Upper lobe of right lung (tissue), 1 donor: Measurements from ENCODE around the gene FCRL5. TPM values are rescaled to one million over a fixed set of nuclear protein-coding genes. Genes with fewer than 3 reads are reported as not detected.
"Not testable (repeated sequence)": the region's sequence is repeated elsewhere in the genome, so short reads cannot be mapped to it uniquely, and the experiment has no call there.

ENCODE experiments used
- ATAC-seq: fragments of 200-7000 bp; cut with Tn5 transposase; one replicate; pipeline ENCODE4 v1.9.1; 2020; ENCODE audit warnings: mild to moderate bottlenecking, moderate library complexity
- DNase-seq: peaks from one replicate; pipeline ENCODE4 v3.0.0-alpha.2; 2020
- H3K27ac ChIP-seq: fragments of 200-600 bp; one replicate; pipeline ENCODE4 v1.8.0; 2022
- H3K27me3 ChIP-seq: fragments of 200-600 bp; one replicate; pipeline ENCODE4 v1.8.0; 2022; ENCODE audit warnings: mild to moderate bottlenecking
- H3K36me3 ChIP-seq: fragments of 200-600 bp; one replicate; pipeline ENCODE4 v1.8.0; 2022
- H3K4me1 ChIP-seq: fragments of 200-600 bp; one replicate; pipeline ENCODE4 v1.8.0; 2022
- H3K4me3 ChIP-seq: fragments of 200-600 bp; one replicate; pipeline ENCODE4 v1.8.0; 2022; ENCODE audit warnings: mild to moderate bottlenecking
- H3K9me3 ChIP-seq: fragments of 200-600 bp; one replicate; pipeline ENCODE4 v1.8.0; 2022
- intact Hi-C: fragments of 100-400 bp; cut with DNase I; formaldehyde crosslinking; loops from one replicate; pipeline ENCODE4 v1.11.0; 2022
- total RNA-seq: library from RNA; stranded (reverse); fragmentation: NEBNext Ultra II Directional; extraction: Animal tissue kit (Norgen Biotek cat#: 25700); gene quantifications from one replicate; pipeline ENCODE4 v1.2.1, GENCODE V29; 2021
- TF ChIP-seq, protein P1 (sequence below): fragments of 200-600 bp; IDR thresholded peaks from one replicate; pipeline ENCODE4 v1.8.0; 2022; ENCODE audit warnings: antibody characterized with exemption
- donor health status: DM: no; HTN: yes; CAD: no; lungs with severe emphysema.

Gene FCRL5
- total RNA-seq, 1 donor from 2014 or later: 0.93 TPM

GRCh38 chr1:157575744-157576143 lies 23.4 kb upstream of the FCRL5 start:
- ATAC-seq: no peak
- Histone ChIP-seq H3K4me1 (no peaks in the 10 kb centered on the region), H3K27me3 (no peaks in the 10 kb centered on the region), H3K9me3 (no peaks in the 10 kb centered on the region), H3K27ac (no peak overlapping the region), H3K4me3 (no peak overlapping the region), H3K36me3 (no peaks in the 10 kb centered on the region)
- no peak for DNase-seq
- TF ChIP-seq, protein P1, sequence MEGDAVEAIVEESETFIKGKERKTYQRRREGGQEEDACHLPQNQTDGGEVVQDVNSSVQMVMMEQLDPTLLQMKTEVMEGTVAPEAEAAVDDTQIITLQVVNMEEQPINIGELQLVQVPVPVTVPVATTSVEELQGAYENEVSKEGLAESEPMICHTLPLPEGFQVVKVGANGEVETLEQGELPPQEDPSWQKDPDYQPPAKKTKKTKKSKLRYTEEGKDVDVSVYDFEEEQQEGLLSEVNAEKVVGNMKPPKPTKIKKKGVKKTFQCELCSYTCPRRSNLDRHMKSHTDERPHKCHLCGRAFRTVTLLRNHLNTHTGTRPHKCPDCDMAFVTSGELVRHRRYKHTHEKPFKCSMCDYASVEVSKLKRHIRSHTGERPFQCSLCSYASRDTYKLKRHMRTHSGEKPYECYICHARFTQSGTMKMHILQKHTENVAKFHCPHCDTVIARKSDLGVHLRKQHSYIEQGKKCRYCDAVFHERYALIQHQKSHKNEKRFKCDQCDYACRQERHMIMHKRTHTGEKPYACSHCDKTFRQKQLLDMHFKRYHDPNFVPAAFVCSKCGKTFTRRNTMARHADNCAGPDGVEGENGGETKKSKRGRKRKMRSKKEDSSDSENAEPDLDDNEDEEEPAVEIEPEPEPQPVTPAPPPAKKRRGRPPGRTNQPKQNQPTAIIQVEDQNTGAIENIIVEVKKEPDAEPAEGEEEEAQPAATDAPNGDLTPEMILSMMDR: no peak
- intact Hi-C loops: no loop called here

- Histone ChIP-seq H3K4me3 (no peak overlapping the region), H3K36me3 (no peaks in the 10 kb centered on the region), H3K9me3 (no peaks in the 10 kb centered on the region), H3K4me1 (no peaks in the 10 kb centered on the region), H3K27me3 (no peaks in the 10 kb centered on the region), H3K27ac (no peak overlapping the region)
- DNase-seq (no peak), ATAC-seq (no peak)
- intact Hi-C loops: no loop called here
- TF ChIP-seq, protein P1: no peak
These were observed 22.5 kb upstream of the FCRL5 start for GRCh38 chr1:157574836-157575235.

- H3K27me3 ChIP-seq: no peaks in the 10 kb centered on the region
- H3K9me3 ChIP-seq: no peaks in the 10 kb centered on the region
- TF ChIP-seq, protein P1: no peak
- H3K36me3 ChIP-seq: no peaks in the 10 kb centered on the region
- no peak overlapping the region for H3K4me3 ChIP-seq
- no peaks in the 10 kb centered on the region for H3K4me1 ChIP-seq
- no peak overlapping the region for H3K27ac ChIP-seq
- no peak for ATAC-seq
- DNase-seq: no peak
- intact Hi-C loops: no loop called here
These were observed 14.4 kb upstream of the FCRL5 start for GRCh38 chr1:157566484-157567300.

DNA sequence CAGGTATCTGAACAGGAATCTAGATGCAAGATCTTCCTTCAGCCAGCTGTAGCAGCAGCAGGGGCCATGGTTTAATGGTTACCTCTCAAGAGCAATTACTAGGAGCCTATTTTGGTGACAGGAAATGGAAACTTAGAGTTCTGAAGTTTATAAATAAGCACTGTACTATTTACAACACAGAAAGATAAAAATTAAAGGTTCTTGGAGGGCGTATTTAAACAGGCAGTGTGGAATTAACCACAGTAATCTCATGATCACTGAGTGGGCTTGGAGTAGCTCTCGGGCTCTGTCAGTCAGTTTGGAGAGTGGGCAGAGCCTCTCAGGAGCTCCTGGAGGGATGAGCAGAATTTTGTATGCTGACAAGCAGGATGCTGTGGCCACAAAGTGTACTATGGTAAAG lies 10.2 kb upstream of the FCRL5 start:
- ATAC-seq (no peak), DNase-seq (no peak)
- Histone ChIP-seq H3K4me1 (no peaks in the 10 kb centered on the region), H3K4me3 (no peak overlapping the region), H3K36me3 (no peaks in the 10 kb centered on the region), H3K27ac (no peak overlapping the region), H3K27me3 (no peaks in the 10 kb centered on the region), H3K9me3 (no peaks in the 10 kb centered on the region)
- intact Hi-C loops: no loop called here
- TF ChIP-seq, protein P1: no peak

GRCh38 chr1:157558119-157558518 lies 5.8 kb upstream of the FCRL5 start:
- H3K4me3 ChIP-seq: no peak overlapping the region
- H3K27ac ChIP-seq: no peak overlapping the region
- H3K36me3 ChIP-seq: no peaks in the 10 kb centered on the region
- ATAC-seq (no peak), DNase-seq (no peak)
- intact Hi-C loops: no loop called here
- no peaks in the 10 kb centered on the region for H3K9me3 ChIP-seq
- H3K4me1 ChIP-seq: no peaks in the 10 kb centered on the region
- TF ChIP-seq, protein P1: no peak
- no peaks in the 10 kb centered on the region for H3K27me3 ChIP-seq

DNA sequence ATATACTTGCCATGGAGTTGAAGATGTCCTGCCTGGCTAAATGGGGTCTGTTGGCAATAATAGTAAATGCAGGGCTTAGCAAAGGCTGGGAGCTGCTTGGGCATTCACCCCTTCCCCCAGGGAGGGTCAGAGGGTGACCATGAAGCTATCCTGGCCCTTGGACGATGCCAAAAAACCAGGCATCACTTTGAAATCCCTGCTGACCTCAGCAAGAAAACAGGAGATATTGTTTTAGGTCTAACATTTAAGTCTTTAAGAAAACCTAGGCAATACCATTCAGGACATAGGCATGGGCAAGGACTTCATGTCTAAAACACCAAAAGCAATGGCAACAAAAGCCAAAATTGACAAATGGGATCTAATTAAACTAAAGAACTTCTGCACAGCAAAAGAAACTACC lies 4.2 kb downstream of the FCRL5 start:
- H3K9me3 ChIP-seq, H3K27ac ChIP-seq, ATAC-seq, H3K4me3 ChIP-seq, H3K27me3 ChIP-seq, H3K36me3 ChIP-seq, H3K4me1 ChIP-seq, DNase-seq, intact Hi-C loops: not testable (repeated sequence)
